K562 (cell line): ENCODE data around the gene SARS1. TPM values are rescaled to one million over a fixed set of nuclear protein-coding genes. Genes with fewer than 3 reads are reported as not detected.

Source experiments
- HDAC2 ChIP-seq: fragments of 450-650 bp; IDR thresholded peaks from 2 replicates; pipeline ENCODE4 v1.6.1; 2016; ENCODE audit warnings: mild to moderate bottlenecking
- ZBTB40 ChIP-seq, 2 experiments: fragments of 450-650 bp in 1 of 2; sonication (generic) in 1 of 2; formaldehyde crosslinking in 1 of 2; IDR thresholded peaks; 2 replicates each; pipeline versions ENCODE4 v1.7.1 to v1.9.0; 2016 to 2022; ENCODE audit warnings: inconsistent platforms in 1 of 2, mild to moderate bottlenecking in 1 of 2, missing genetic modification reagents in 1 of 2
- polyA plus RNA-seq, 8 experiments: library from polyadenylated mRNA; depleted of rRNA in 4 of 8; stranded (reverse) in 5 of 8; unstranded in 3 of 8; fragments of >200 nt; fragmentation: Nextera tagmentation in 2 of 8; fragmentation: Illumina TruSeq in 1 of 8; extraction: Ambion mirVana in 2 of 8; extraction: Trizol in 1 of 8; gene quantifications; 2 replicates each; pipeline versions ENCODE4 v1.2.1 to v1.2.3, GENCODE V29; 2011 to 2014; ENCODE audit warnings: inconsistent platforms in 1 of 8, missing spikeins in 1 of 8
- total RNA-seq, 7 experiments: library from RNA; depleted of rRNA in 6 of 7; stranded (reverse); fragments of >200 nt in 6 of 7; fragmentation: Illumina TruSeq in 2 of 7; extraction: Trizol in 2 of 7; gene quantifications; 2 replicates each; pipeline versions ENCODE4 v1.2.1 to v1.2.3, GENCODE V29; 2011 to 2021; ENCODE audit warnings: low replicate concordance in 1 of 7

SARS1 gene
- total and polyA plus RNA-seq, 9 of the 15 experiments (the other 6 are each of a cell fraction or from before 2014, with no cell fraction given) = 221 to 623 (median 254) TPM

DNA sequence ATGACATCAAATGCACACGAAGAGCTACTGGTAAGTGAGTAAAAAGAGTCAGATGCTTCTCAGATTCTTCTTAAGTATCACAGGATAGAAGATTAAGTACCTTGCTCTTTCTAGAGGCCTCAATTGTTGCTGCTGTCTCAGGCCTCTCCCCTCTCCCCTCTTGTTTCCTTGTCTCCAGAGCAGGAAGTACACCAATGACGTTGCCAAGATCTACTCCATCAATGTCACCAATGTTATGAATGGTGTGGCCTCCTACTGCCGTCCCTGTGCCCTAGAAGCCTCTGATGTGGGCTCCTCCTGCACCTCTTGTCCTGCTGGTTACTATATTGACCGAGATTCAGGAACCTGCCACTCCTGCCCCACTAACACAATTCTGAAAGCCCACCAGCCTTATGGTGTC is 21.3 kb upstream of the SARS1 start (continued):
- TF ChIP-seq ZBTB40 (IDR thresholded peaks at IDR 0.05) = no peak
- TF ChIP-seq ZBTB40 (CRISPR knock-in tag; IDR thresholded peaks at IDR 0.05) = no peak
- no peak for TF ChIP-seq HDAC2
